Thoracic aorta (tissue), 2 donors: Measurements from ENCODE around the gene FEZ2. TPM values are rescaled to one million over a fixed set of nuclear protein-coding genes. Genes with fewer than 3 reads are reported as not detected.

Source experiments
- ATAC-seq: fragments of 150-250 bp; one replicate; pipeline ENCODE4 v1.8.0; 2017; ENCODE audit warnings: low read depth; ENCODE audit not compliant: insufficient number of reproducible peaks, low FRiP score
- DNase-seq: peaks from one replicate; pipeline ENCODE4 v3.0.0-alpha.2; 2020; ENCODE audit warnings: low spot score
- H3K27ac ChIP-seq, 2 donors: fragments of 200-600 bp; sonication (generic); 1 replicate in 1 of 2; 2 replicates in 1 of 2; pipeline ENCODE4 v1.5.1; 2016; ENCODE audit warnings: mild to moderate bottlenecking in 2 of 2, moderate library complexity in 2 of 2
- H3K27me3 ChIP-seq: fragments of 200-600 bp; sonication (generic); replicated peaks from 2 replicates; pipeline ENCODE4 v1.6.0; 2016; ENCODE audit warnings: mild to moderate bottlenecking; ENCODE audit not compliant: insufficient read depth
- H3K36me3 ChIP-seq: fragments of 200-600 bp; sonication (generic); one replicate; pipeline ENCODE4 v1.5.1; 2016
- H3K4me1 ChIP-seq, 2 donors: fragments of 200-600 bp; sonication (generic); 1 replicate in 1 of 2; 2 replicates in 1 of 2; pipeline versions ENCODE4 v1.5.1 to v1.6.0; 2016; ENCODE audit warnings: low read depth in 2 of 2, mild to moderate bottlenecking in 1 of 2; ENCODE audit not compliant: control insufficient read depth in 1 of 2
- H3K4me3 ChIP-seq: fragments of 200-600 bp; sonication (generic); 2 replicates; pipeline ENCODE4 v1.5.1; 2016; ENCODE audit warnings: mild to moderate bottlenecking
- H3K9me3 ChIP-seq: fragments of 200-600 bp; sonication (generic); 2 replicates; pipeline ENCODE4 v1.5.1; 2016
- total RNA-seq, 2 donors: library from RNA; depleted of rRNA; stranded (reverse); fragments of >200 nt; gene quantifications; one replicate each; pipeline versions ENCODE4 v1.1.0 to v1.2.3, GENCODE V29; 2016
- TF ChIP-seq, protein P1 (sequence below): fragments of 200-600 bp; sonication (generic); IDR thresholded peaks from one replicate; pipeline ENCODE4 v1.5.1; 2019; ENCODE audit warnings: antibody characterized with exemption

Gene FEZ2
- total RNA-seq, 2 donors from 2014 or later: 42.0 to 51.4 TPM

DNA sequence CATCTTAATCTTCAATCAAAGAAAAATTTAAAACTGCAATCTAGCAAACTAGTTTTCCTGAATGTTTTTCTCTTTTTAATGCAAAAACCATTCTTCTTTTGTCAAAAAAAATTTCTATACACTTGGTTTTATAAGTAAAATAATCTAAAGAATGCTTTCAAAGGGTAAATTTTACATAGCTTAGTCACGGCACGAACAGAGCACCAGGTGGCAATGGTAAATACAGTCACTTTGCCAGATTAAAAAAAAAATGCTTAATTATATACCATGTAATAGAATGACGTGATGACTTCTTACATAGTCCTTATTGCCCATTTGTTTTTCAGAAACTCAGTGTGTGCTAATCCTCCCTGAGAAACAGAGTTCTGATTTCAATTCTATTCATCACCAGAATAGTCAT, 10.4 kb downstream of the FEZ2 start:
- TF ChIP-seq, protein P1, sequence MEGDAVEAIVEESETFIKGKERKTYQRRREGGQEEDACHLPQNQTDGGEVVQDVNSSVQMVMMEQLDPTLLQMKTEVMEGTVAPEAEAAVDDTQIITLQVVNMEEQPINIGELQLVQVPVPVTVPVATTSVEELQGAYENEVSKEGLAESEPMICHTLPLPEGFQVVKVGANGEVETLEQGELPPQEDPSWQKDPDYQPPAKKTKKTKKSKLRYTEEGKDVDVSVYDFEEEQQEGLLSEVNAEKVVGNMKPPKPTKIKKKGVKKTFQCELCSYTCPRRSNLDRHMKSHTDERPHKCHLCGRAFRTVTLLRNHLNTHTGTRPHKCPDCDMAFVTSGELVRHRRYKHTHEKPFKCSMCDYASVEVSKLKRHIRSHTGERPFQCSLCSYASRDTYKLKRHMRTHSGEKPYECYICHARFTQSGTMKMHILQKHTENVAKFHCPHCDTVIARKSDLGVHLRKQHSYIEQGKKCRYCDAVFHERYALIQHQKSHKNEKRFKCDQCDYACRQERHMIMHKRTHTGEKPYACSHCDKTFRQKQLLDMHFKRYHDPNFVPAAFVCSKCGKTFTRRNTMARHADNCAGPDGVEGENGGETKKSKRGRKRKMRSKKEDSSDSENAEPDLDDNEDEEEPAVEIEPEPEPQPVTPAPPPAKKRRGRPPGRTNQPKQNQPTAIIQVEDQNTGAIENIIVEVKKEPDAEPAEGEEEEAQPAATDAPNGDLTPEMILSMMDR: no peak
- Histone ChIP-seq H3K4me1 (no peaks in the 10 kb centered on the region), H3K27me3 (no peaks in the 10 kb centered on the region), H3K27ac (no peak overlapping the region), H3K9me3 (no peaks in the 10 kb centered on the region), H3K4me3 (no peak overlapping the region), H3K36me3 (no peaks in the 10 kb centered on the region)
- ATAC-seq: no peak
- DNase-seq: no peak

- Histone ChIP-seq H3K4me1 (no peaks in the 10 kb centered on the region), H3K9me3 (no peaks in the 10 kb centered on the region), H3K27ac (no peak overlapping the region), H3K27me3 (no peaks in the 10 kb centered on the region), H3K4me3 (no peak overlapping the region), H3K36me3 (no peaks in the 10 kb centered on the region)
- ATAC-seq (no peak), DNase-seq (no peak)
- TF ChIP-seq, protein P1: no peak
Measured at GRCh38 chr2:36587101-36587500, 10.9 kb downstream of the FEZ2 start.

GRCh38 chr2:36586672-36587071, 11.3 kb downstream of the FEZ2 start:
- Histone ChIP-seq H3K4me1 (no peaks in the 10 kb centered on the region), H3K9me3 (no peaks in the 10 kb centered on the region), H3K36me3 (no peaks in the 10 kb centered on the region), H3K27me3 (no peaks in the 10 kb centered on the region), H3K4me3 (no peak overlapping the region), H3K27ac (no peak overlapping the region)
- ATAC-seq (no peak), DNase-seq (no peak)
- TF ChIP-seq, protein P1: no peak

GRCh38 chr2:36584148-36584794, 13.7 kb downstream of the FEZ2 start:
- H3K27ac ChIP-seq: no peak overlapping the region
- TF ChIP-seq, protein P1: no peak
- ATAC-seq (no peak), DNase-seq (no peak)
- peaks cover 12% of the 10 kb centered on the region for H3K36me3 ChIP-seq
- H3K9me3 ChIP-seq: no peaks in the 10 kb centered on the region
- H3K27me3 ChIP-seq: no peaks in the 10 kb centered on the region
- no peaks in the 10 kb centered on the region for H3K4me1 ChIP-seq
- no peak overlapping the region for H3K4me3 ChIP-seq

- Histone ChIP-seq H3K4me3 (no peak overlapping the region), H3K4me1 (no peaks in the 10 kb centered on the region), H3K27me3 (no peaks in the 10 kb centered on the region), H3K27ac (no peak overlapping the region), H3K9me3 (no peaks in the 10 kb centered on the region), H3K36me3 (peaks cover 22% of the 10 kb centered on the region)
- TF ChIP-seq, protein P1: no peak
- ATAC-seq (no peak), DNase-seq (no peak)
Measured at GRCh38 chr2:36582951-36583350, 15.0 kb downstream of the FEZ2 start.
